Uterus (tissue), 4 donors: ENCODE measurements around the gene FAM118B. TPM values are rescaled to one million over a fixed set of nuclear protein-coding genes. Genes with fewer than 3 reads are reported as not detected.
A peak's percentile ranks its signal among the peaks of the same experiment; 100 is the strongest.

Source experiments
- DNase-seq, 2 donors: peaks; one replicate each; pipeline ENCODE4 v3.0.0-alpha.2; 2019 to 2020
- H3K27ac ChIP-seq, 2 donors: fragments of 200-600 bp; sonication (generic); 1 replicate in 1 of 2; 2 replicates in 1 of 2; pipeline ENCODE4 v1.5.1; 2016 to 2018
- H3K27me3 ChIP-seq, 2 donors: fragments of 200-600 bp; sonication (generic); one replicate each; pipeline ENCODE4 v1.5.1; 2018 to 2019; ENCODE audit warnings: control low read depth in 1 of 2
- H3K36me3 ChIP-seq, 2 donors: fragments of 200-600 bp; sonication (generic); one replicate each; pipeline ENCODE4 v1.5.1; 2019; ENCODE audit warnings: control low read depth in 1 of 2
- H3K4me1 ChIP-seq, 2 donors: fragments of 200-600 bp; sonication (generic); one replicate each; pipeline ENCODE4 v1.5.1; 2018 to 2019; ENCODE audit warnings: control low read depth in 1 of 2
- H3K4me3 ChIP-seq, 2 donors: fragments of 200-600 bp; sonication (generic); 1 replicate in 1 of 2; 2 replicates in 1 of 2; pipeline ENCODE4 v1.5.1; 2018 to 2019; ENCODE audit warnings: mild to moderate bottlenecking in 1 of 2
- H3K9me3 ChIP-seq, 2 donors: fragments of 200-600 bp; sonication (generic); one replicate each; pipeline ENCODE4 v1.5.1; 2019; ENCODE audit warnings: control low read depth in 1 of 2
- POLR2A ChIP-seq, 2 donors: fragments of 450-650 bp; IDR thresholded peaks; one replicate each; pipeline ENCODE4 v1.6.1; 2016; ENCODE audit warnings: antibody characterized with exemption in 2 of 2, mild to moderate bottlenecking in 1 of 2, moderate library complexity in 1 of 2
- intact Hi-C: fragments of 100-400 bp; cut with DNase I; formaldehyde crosslinking; loops from one replicate; pipeline ENCODE4 v1.15.1; 2023; ENCODE audit warnings: low total_unique reads
- total RNA-seq, 4 donors: library from RNA; depleted of rRNA in 3 of 4; stranded (reverse); fragments of >200 nt in 3 of 4; gene quantifications; one replicate each; pipeline versions ENCODE4 v1.1.0 to v1.2.4, GENCODE V29; 2014 to 2023
- TF ChIP-seq, protein P1 (sequence below), 4 experiments: fragments of 200-600 bp in 2 of 4; fragments of 450-650 bp in 2 of 4; sonication (generic) in 2 of 4; IDR thresholded peaks; one replicate each; pipeline ENCODE4 v1.5.1; 2016 to 2019; ENCODE audit warnings: antibody characterized with exemption in 4 of 4, mild to moderate bottlenecking in 2 of 4, moderate library complexity in 1 of 4
- donor health status: DM: yes; HTN: yes; CAD: no.

The FAM118B gene
- total RNA-seq, 4 donors from 2014 or later, result 14.7 to 31.8 (median 17.8) TPM

DNA sequence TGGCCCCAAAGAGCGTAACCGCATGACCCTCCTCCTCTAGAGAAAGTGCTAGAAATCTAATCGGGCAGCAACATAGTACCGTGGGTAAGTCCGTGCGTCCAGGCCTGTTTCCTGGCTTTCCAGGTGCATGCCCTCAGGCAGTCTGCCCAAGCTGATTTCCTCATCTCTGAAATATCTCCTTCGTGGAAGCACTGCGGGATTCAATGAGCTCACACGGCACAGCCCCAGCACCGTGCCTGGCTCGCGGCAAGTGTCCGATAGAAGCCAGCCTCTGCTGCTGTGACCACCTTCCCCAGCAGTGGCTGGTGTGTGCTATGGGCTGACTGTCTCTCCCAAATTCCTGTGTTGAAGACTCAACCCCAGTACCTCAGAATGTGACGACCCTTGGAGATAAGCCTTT lies 20.8 kb upstream of the FAM118B start:
- H3K9me3 ChIP-seq, result no peaks in the 10 kb centered on the region
- no peaks in the 10 kb centered on the region for H3K4me1 ChIP-seq
- H3K4me3 ChIP-seq, result no peak overlapping the region
- no peaks in the 10 kb centered on the region for H3K36me3 ChIP-seq
- TF ChIP-seq, protein P1, sequence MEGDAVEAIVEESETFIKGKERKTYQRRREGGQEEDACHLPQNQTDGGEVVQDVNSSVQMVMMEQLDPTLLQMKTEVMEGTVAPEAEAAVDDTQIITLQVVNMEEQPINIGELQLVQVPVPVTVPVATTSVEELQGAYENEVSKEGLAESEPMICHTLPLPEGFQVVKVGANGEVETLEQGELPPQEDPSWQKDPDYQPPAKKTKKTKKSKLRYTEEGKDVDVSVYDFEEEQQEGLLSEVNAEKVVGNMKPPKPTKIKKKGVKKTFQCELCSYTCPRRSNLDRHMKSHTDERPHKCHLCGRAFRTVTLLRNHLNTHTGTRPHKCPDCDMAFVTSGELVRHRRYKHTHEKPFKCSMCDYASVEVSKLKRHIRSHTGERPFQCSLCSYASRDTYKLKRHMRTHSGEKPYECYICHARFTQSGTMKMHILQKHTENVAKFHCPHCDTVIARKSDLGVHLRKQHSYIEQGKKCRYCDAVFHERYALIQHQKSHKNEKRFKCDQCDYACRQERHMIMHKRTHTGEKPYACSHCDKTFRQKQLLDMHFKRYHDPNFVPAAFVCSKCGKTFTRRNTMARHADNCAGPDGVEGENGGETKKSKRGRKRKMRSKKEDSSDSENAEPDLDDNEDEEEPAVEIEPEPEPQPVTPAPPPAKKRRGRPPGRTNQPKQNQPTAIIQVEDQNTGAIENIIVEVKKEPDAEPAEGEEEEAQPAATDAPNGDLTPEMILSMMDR (IDR thresholded peaks at IDR 0.05), result no peak
- no peak for TF ChIP-seq POLR2A (IDR thresholded peaks at IDR 0.05)
- intact Hi-C loops, result loop anchor here (5.0 kb wide), 1 partner anchor 268 kb away; no protein-coding TSS in a partner anchor
- DNase-seq, result peak in 1 of 2 donors; percentile 60
- H3K27me3 ChIP-seq, result no peaks in the 10 kb centered on the region
- H3K27ac ChIP-seq, result no peak overlapping the region

DNA sequence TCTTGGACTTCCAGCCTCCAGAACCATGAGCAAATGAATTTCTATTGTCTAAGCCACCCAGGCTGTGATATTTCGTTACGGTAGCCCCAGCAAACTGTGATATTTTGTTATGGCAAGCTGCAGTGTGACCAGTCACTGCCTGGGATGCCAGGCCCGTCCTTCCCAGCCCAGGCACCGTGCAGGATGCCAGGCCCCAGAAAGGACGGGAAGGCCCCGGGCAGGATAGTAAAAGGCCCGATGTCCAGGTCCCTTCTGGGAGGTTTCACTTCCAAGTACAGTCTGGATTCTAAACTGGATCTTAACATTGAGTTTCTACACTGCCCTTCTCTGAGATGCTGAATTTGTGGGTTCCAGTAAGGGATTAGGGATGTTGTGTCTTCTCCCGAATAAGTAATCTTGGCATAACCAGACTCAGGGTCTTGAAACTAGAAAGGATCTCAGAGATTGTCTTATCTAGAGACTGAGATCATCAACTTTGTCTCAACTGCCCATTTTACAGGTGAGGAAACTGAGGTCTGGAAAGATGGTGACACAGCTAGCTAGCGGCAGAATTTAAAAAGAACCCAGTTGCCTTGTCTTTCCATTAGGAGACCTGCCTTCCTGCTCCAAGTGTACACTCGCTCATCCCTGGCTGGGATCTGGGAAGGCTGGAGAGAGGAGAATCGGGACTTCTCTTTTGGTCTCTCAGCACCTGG lies 20.1 kb upstream of the FAM118B start:
- Histone ChIP-seq H3K4me3 (no peak overlapping the region), H3K9me3 (no peaks in the 10 kb centered on the region), H3K27ac (peak overlapping the region in 1 of 2 donors; percentile 53), H3K36me3 (no peaks in the 10 kb centered on the region), H3K27me3 (no peaks in the 10 kb centered on the region), H3K4me1 (no peaks in the 10 kb centered on the region)
- intact Hi-C loops, result loop anchor here (5.0 kb wide), 1 partner anchor 269 kb away; no protein-coding TSS in a partner anchor
- no peak for DNase-seq
- TF ChIP-seq, protein P1 (IDR thresholded peaks at IDR 0.05), result no peak
- TF ChIP-seq POLR2A (IDR thresholded peaks at IDR 0.05), result no peak

DNA sequence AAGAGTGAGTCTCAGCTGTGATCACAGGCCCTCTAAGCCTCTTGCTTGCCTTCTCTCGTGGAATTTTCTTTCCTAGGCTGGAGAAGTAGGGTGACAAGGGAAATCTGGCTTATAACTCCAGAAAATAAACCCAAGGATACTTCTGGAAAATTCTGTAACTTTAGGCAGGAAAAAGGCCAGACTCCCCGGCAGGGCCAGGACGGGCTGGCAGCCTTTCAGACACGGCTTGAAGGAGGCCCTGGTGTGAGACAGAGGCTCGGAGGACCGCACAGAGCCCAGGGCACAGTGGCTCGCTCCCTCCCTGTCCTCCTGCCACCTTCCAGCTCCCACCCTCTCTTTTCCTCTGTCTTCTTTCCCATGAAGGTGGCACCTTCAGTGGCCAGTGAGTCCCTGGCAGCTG lies 19.2 kb upstream of the FAM118B start:
- H3K9me3 ChIP-seq, result no peaks in the 10 kb centered on the region
- H3K27ac ChIP-seq, result peak overlapping the region; percentile 45 to 53
- no peak overlapping the region for H3K4me3 ChIP-seq
- H3K36me3 ChIP-seq, result no peaks in the 10 kb centered on the region
- no peak for TF ChIP-seq POLR2A (IDR thresholded peaks at IDR 0.05)
- TF ChIP-seq, protein P1 (IDR thresholded peaks at IDR 0.05), result no peak
- intact Hi-C loops, result loop anchor here (5.0 kb wide), 1 partner anchor 270 kb away; no protein-coding TSS in a partner anchor
- no peaks in the 10 kb centered on the region for H3K4me1 ChIP-seq
- DNase-seq, result peak in 1 of 2 donors; percentile 48
- no peaks in the 10 kb centered on the region for H3K27me3 ChIP-seq

DNA sequence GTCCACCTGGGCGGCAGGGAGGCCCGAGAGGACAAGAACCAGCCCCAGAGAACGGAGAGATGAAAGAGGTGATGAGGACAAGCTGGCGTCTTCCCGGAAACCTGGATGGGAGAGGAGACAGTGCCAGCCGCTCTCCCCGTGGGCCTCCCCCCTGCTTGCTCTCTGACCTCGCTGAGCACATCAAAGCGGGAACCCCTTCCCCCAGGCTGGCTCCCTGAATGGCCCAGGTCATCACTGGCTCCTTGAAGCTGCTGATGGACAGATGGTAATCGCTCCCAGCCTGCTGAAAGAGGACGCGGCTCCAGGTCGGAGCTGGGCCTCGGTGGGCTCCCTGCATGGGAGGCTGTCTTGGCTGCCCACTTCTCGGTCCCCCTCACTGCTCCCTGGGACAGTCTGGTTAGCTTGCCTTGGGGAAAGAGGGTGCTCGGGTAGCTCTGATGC lies 18.5 kb upstream of the FAM118B start:
- no peaks in the 10 kb centered on the region for H3K27me3 ChIP-seq
- intact Hi-C loops, result loop anchor here (5.0 kb wide), 1 partner anchor 271 kb away; no protein-coding TSS in a partner anchor
- H3K36me3 ChIP-seq, result no peaks in the 10 kb centered on the region

DNA sequence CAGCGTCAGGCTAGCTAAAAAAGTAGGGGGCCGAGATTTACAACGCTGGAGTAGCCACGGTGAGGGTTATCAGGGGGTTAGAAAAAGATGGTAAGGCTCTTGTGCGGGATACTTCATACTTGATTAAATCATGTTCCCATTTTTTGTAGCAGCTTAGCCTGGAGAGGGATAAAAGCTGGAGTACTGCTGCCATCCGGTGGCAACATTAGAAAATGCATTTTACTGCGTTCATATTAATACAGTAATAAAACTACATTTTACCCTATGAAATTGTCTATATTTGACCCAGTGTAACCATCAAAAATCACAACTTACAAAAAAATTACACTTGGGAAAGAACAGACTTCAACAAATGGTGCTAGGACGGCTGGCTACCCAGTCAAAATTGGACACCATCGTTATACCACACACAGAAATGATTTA lies 17.4 kb upstream of the FAM118B start:
- intact Hi-C loops, result loop anchor here (5.0 kb wide), 1 partner anchor 272 kb away; no protein-coding TSS in a partner anchor
- Histone ChIP-seq H3K27me3 (no peaks in the 10 kb centered on the region), H3K27ac (peak overlapping the region; percentile 23 to 51), H3K36me3 (no peaks in the 10 kb centered on the region), H3K4me1 (no peaks in the 10 kb centered on the region), H3K9me3 (no peaks in the 10 kb centered on the region), H3K4me3 (no peak overlapping the region)
- no peak for TF ChIP-seq POLR2A (IDR thresholded peaks at IDR 0.05)
- TF ChIP-seq, protein P1 (IDR thresholded peaks at IDR 0.05), result peak; percentile 71 to 85 (median 81)
- DNase-seq, result peak; percentile 56 to 64

More for the DNA sequence above, 18.5 kb upstream of the FAM118B start:
- TF ChIP-seq, protein P1 (IDR thresholded peaks at IDR 0.05), result no peak
- TF ChIP-seq POLR2A (IDR thresholded peaks at IDR 0.05), result no peak
- Histone ChIP-seq H3K9me3 (no peaks in the 10 kb centered on the region), H3K27ac (no peak overlapping the region), H3K4me1 (no peaks in the 10 kb centered on the region), H3K4me3 (no peak overlapping the region)
- DNase-seq, result no peak
